Heart left ventricle (tissue), 16 donors: Measurements from ENCODE around the gene PNKP. TPM values are rescaled to one million over a fixed set of nuclear protein-coding genes. Genes with fewer than 3 reads are reported as not detected.

ENCODE experiments used
- ATAC-seq, 4 donors: fragments of 200-7000 bp; cut with Tn5 transposase; one replicate each; pipeline ENCODE4 v1.9.1; 2020 to 2022; ENCODE audit warnings: moderate library complexity in 4 of 4, mild to moderate bottlenecking in 3 of 4, moderate number of reproducible peaks in 1 of 4
- DNase-seq, 5 donors: peaks; one replicate each; pipeline ENCODE4 v3.0.0-alpha.2; 2020
- H3K27ac ChIP-seq, 12 donors: fragments of 200-600 bp; sonication (generic) in 4 of 12; one replicate each; pipeline versions ENCODE4 v1.5.0 to v1.8.0; 2016 to 2022; ENCODE audit warnings: mild to moderate bottlenecking in 2 of 12
- H3K27me3 ChIP-seq, 9 donors: fragments of 200-600 bp; sonication (generic) in 2 of 9; one replicate each; pipeline versions ENCODE4 v1.5.1 to v1.8.0; 2016 to 2022; ENCODE audit warnings: mild to moderate bottlenecking in 3 of 9
- H3K36me3 ChIP-seq, 9 donors: fragments of 200-600 bp; sonication (generic) in 2 of 9; one replicate each; pipeline versions ENCODE4 v1.5.0 to v1.8.0; 2018 to 2022; ENCODE audit warnings: mild to moderate bottlenecking in 2 of 9
- H3K4me1 ChIP-seq, 12 donors: fragments of 200-600 bp; sonication (generic) in 4 of 12; one replicate each; pipeline versions ENCODE4 v1.5.0 to v1.8.0; 2016 to 2022; ENCODE audit warnings: mild to moderate bottlenecking in 3 of 12
- H3K4me3 ChIP-seq, 12 donors: fragments of 200-600 bp; sonication (generic) in 4 of 12; one replicate each; pipeline versions ENCODE4 v1.5.0 to v1.8.0; 2017 to 2022; ENCODE audit warnings: mild to moderate bottlenecking in 9 of 12, moderate library complexity in 4 of 12
- H3K9me3 ChIP-seq, 12 donors: fragments of 200-600 bp; sonication (generic) in 4 of 12; one replicate each; pipeline versions ENCODE4 v1.5.0 to v1.8.0; 2016 to 2022; ENCODE audit warnings: mild to moderate bottlenecking in 1 of 12
- POLR2A ChIP-seq, 2 donors: fragments of 450-650 bp; IDR thresholded peaks; one replicate each; pipeline ENCODE4 v1.6.1; 2017; ENCODE audit warnings: antibody characterized with exemption in 2 of 2, mild to moderate bottlenecking in 2 of 2, moderate library complexity in 2 of 2
- WGBS, 4 donors: extraction: QIAGEN DNeasy Blood & Tissue Kit in 2 of 4; methylation state at CpG; one replicate each; pipeline versions ENCODE4 v1.1.5 to v1.1.7; 2013 to 2018; 5-methylcytosine and 5-hydroxymethylcytosine counted together
- intact Hi-C, 10 donors: fragments of 100-400 bp; cut with DNase I; formaldehyde crosslinking; loops; one replicate each; pipeline versions ENCODE4 v1.11.1 to v1.14.2; 2022
- polyA plus RNA-seq, 2 donors: library from polyadenylated mRNA; stranded (reverse); fragments of 200-250 nt; gene quantifications; one replicate each; pipeline ENCODE4 v1.2.3, GENCODE V29; 2013
- total RNA-seq, 9 donors: library from RNA; depleted of rRNA in 2 of 9; stranded (reverse); fragments of >200 nt in 2 of 9; fragmentation: NEBNext Ultra II Directional in 3 of 9; extraction: Animal tissue kit (Norgen Biotek cat#: 25700) in 3 of 9; gene quantifications; one replicate each; pipeline versions ENCODE4 v1.1.0 to v1.2.4, GENCODE V29; 2016 to 2023
- TF ChIP-seq, protein P1 (sequence below), 12 donors: fragments of 200-600 bp; sonication (generic) in 4 of 12; IDR thresholded peaks; one replicate each; pipeline versions ENCODE4 v1.5.0 to v1.8.0; 2018 to 2022; ENCODE audit warnings: antibody characterized with exemption in 12 of 12, mild to moderate bottlenecking in 5 of 12
- donor health status: ischemic (EF 13 %, LVEDD 7.1; RV severe dilation, severe dysfunction).
- donor health status: healthy with polysubstance abuse.
- donor health status: DM: no; HTN: yes; CAD: no.
- donor health status: DM: no; HTN: no; CAD: no.
- donor health status: ischemic (EF 25% LVEDD 6.9; RV normal size, moderate dysfunction).
- donor health status: ischemic (EF 25% LVEDD 5.7; RV mildly dilated, moderate dysfunction).
- donor health status: healthy.
- donor health status: DM: yes; HTN: yes; CAD: no.
- donor health status: ischemic (EF 35%, LVEDD 5.7; RV mildly dilated, moderate dysfunction).
- donor health status: nonischemic (EF 11% LVEDD 7.7; RV severe dilation, severe dysfunction).
- donor health status: DM: yes; HTN: yes; CAD: no.
- donor health status: PGD.
- donor health status: ischemic (EF 29% LVEDD 5.4; RV normal size, mild dysfunction).
- donor health status: nonischemic (EF 23%, LVEDD 6.1; RV moderate dilation, normal function).

PNKP gene
- total and polyA plus RNA-seq, 11 donors = 26.6 to 57.0 (median 36.8) TPM

DNA sequence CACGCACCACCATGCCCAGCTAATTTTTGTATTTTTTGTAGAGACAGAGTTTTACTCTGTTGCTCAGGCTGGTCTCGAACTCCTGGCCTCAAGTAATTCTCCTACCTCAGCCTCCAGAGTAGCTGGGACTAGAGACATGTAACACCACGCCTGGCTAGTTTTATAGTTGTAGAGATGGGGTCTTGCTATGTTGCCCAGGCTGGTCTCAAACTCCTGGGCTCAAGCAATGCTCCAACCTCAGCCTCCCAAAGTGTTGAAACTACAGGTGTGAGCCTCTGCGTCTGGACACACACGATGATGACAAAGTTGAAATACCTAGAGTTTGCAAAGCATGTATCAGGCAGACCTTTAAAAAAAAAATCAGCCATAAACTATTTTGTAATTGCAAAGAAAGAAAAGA lies 21.0 kb downstream of the PNKP start:
- intact Hi-C loops = no loop called here
- no peak for TF ChIP-seq POLR2A (IDR thresholded peaks at IDR 0.05)
- TF ChIP-seq, protein P1, sequence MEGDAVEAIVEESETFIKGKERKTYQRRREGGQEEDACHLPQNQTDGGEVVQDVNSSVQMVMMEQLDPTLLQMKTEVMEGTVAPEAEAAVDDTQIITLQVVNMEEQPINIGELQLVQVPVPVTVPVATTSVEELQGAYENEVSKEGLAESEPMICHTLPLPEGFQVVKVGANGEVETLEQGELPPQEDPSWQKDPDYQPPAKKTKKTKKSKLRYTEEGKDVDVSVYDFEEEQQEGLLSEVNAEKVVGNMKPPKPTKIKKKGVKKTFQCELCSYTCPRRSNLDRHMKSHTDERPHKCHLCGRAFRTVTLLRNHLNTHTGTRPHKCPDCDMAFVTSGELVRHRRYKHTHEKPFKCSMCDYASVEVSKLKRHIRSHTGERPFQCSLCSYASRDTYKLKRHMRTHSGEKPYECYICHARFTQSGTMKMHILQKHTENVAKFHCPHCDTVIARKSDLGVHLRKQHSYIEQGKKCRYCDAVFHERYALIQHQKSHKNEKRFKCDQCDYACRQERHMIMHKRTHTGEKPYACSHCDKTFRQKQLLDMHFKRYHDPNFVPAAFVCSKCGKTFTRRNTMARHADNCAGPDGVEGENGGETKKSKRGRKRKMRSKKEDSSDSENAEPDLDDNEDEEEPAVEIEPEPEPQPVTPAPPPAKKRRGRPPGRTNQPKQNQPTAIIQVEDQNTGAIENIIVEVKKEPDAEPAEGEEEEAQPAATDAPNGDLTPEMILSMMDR (IDR thresholded peaks at IDR 0.05) = no peak
- Histone ChIP-seq H3K36me3 (no peaks in the 10 kb centered on the region), H3K27ac (no peak overlapping the region), H3K4me3 (no peak overlapping the region), H3K9me3 (peaks cover 0 to 9% (median 0%) of the 10 kb centered on the region in 12 donors), H3K27me3 (no peaks in the 10 kb centered on the region), H3K4me1 (peaks cover 0 to 21% (median 5%) of the 10 kb centered on the region in 12 donors)
- ATAC-seq = no peak
- DNase-seq = no peak
- WGBS, 4 donors = 73 to 87% (median 83%) methylated on average over 5 of the region's 5 CpGs

DNA sequence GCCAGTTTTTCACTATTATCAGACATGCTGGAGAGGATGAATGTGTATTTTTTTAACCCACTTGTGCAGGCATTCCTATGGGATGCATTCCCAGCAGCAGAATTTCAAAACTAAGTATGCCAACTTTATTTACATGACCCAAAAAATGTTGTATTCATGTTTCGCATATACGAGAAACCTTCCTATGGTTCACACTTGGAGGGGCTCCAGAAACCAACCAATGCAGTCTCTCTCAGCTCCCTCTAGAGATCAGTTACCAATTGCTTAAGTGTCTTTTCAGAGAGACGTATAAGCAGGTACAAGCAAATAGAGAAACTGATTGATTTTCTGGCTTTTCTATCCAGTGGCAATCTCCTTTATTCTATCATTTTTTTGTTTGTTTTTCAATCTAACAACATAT lies 22.0 kb downstream of the PNKP start:
- intact Hi-C loops = no loop called here
- H3K4me1 ChIP-seq = peaks cover 0 to 21% (median 5%) of the 10 kb centered on the region in 12 donors
- H3K27me3 ChIP-seq = no peaks in the 10 kb centered on the region
- DNase-seq (no peak), ATAC-seq (no peak)
- TF ChIP-seq POLR2A (IDR thresholded peaks at IDR 0.05) = no peak
- TF ChIP-seq, protein P1 (IDR thresholded peaks at IDR 0.05) = no peak
- H3K36me3 ChIP-seq = peaks cover 0 to 10% (median 0%) of the 10 kb centered on the region in 9 donors
- H3K27ac ChIP-seq = no peak overlapping the region
- 70 to 81% (median 77%) methylated on average over 3 of the region's 3 CpGs for WGBS, 4 donors
- no peak overlapping the region for H3K4me3 ChIP-seq
- H3K9me3 ChIP-seq = peaks cover 0 to 9% (median 0%) of the 10 kb centered on the region in 12 donors

DNA sequence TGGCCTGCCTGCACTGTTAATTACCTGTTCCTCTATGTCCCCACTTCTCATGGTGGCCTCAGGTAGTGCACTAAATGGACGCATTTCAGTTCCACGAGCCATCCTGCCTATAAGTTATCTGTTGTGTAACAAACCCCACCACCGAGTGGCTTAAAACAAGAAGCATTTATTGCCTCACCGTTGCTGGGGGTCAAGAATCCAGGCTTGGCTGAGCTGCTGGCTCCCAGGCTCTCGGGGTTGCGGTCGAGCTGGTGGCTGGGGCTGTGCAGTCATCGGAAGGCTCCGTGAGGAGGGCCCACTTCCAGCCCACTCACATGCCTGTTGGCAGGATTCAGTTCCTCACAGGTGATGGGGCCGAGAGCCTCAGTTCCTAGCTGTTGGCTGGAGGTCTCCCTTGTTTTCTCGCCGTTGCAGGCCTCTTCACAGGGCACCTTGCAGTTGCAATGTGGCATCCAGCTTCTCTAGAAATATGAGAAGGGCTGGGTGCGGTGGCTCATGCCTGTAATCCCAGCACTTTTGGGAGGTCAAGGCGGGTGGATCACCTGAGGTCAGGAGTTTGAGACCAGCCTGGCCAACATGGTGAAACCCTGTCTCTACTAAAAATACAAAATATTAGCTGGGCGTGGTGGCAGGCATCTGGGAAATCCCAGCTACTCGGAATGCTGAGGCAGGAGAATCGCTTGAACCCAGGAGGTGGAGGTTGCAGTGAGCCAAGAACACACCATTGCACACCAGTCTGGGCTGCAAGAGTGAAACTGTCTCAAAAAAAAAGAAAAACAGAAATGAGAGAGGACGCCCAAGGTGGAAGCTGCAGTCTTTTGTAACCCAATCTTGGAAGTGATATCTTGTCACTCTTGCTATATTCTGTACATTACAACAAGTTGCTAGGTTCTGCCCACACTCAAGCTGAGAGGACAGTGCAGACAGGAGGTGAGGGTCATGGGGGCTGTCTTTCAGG lies 23.0 kb downstream of the PNKP start:
- Histone ChIP-seq H3K27ac (no peak overlapping the region), H3K27me3 (no peaks in the 10 kb centered on the region), H3K4me3 (no peak overlapping the region), H3K36me3 (peaks cover 0 to 20% (median 7%) of the 10 kb centered on the region in 9 donors), H3K9me3 (peaks cover 0 to 7% (median 0%) of the 10 kb centered on the region in 12 donors), H3K4me1 (peaks cover 0 to 11% (median 0%) of the 10 kb centered on the region in 12 donors)
- intact Hi-C loops = no loop called here
- no peak for TF ChIP-seq POLR2A (IDR thresholded peaks at IDR 0.05)
- TF ChIP-seq, protein P1 (IDR thresholded peaks at IDR 0.05) = no peak
- no peak for ATAC-seq
- DNase-seq = no peak
- WGBS, 4 donors = 86 to 93% (median 89%) methylated on average over 18 of the region's 18 CpGs

DNA sequence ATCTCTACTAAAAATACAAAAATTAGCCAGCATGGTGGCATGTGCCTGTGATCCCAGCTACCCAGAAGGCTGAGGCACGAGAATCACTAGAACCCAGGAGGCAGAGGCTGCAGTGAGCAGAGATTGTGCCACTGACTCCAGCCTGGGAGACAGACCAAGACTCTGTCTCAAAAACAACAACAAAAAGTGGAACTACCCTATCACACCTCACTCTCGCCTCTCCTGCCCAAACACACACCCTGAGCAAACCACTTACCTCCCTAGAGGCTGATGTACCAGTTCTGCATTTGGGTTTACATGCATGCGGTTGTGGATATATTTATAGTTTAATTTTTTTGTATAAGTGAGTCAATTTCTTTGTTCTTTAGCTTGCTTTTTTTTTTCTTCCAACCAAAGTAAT lies 24.1 kb downstream of the PNKP start:
- Histone ChIP-seq H3K27ac (no peak overlapping the region), H3K4me1 (peaks cover 0 to 3% (median 0%) of the 10 kb centered on the region in 12 donors), H3K27me3 (no peaks in the 10 kb centered on the region), H3K36me3 (peaks cover 0 to 30% (median 19%) of the 10 kb centered on the region in 9 donors), H3K9me3 (no peaks in the 10 kb centered on the region), H3K4me3 (no peak overlapping the region)
- ATAC-seq = no peak
- 89 to 92% (median 91%) methylated on average over 3 of the region's 3 CpGs for WGBS, 4 donors
- no peak for TF ChIP-seq POLR2A (IDR thresholded peaks at IDR 0.05)
- TF ChIP-seq, protein P1 (IDR thresholded peaks at IDR 0.05) = no peak
- no peak for DNase-seq
- intact Hi-C loops = no loop called here
